ENCODE data around the gene SEMA4G.

Gene SEMA4G

DNA sequence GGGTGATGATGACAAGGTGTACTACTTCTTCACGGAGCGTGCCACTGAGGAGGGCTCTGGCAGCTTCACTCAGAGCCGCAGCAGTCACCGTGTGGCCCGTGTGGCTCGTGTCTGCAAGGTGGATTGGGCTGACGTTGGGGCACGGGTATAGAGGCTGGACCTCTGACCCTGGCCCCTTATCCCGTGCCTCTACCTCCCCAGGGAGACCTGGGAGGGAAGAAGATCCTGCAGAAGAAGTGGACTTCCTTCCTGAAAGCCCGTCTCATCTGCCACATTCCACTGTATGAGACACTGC, 9.5 kb downstream of the SEMA4G start:
- H3K27ac ChIP-seq = no peak overlapping the region
- no peak for TF ChIP-seq ZFX (IDR thresholded peaks at IDR 0.05)

DNA sequence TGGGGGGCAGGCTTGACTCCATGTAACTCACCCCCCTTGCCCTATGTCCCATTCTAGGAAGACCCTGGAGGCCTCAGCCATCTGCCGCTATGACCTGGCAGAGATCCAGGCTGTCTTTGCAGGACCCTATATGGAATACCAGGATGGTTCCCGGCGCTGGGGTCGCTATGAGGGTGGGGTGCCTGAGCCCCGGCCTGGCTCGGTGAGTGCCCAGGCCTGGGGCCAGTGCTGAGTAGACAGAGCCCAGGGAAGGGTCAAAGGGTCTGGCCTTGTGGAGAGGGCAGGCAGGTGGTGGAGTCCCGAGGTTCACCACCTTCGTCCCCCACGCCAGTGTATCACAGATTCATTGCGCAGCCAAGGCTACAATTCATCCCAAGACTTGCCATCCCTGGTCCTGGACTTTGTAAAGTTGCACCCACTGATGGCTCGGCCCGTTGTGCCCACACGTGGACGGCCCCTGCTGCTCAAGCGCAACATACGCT, 10.5 kb downstream of the SEMA4G start:
- TF ChIP-seq CTCF (conservative IDR thresholded peaks at IDR 0.05) (no peak), ZFX (IDR thresholded peaks at IDR 0.05) (no peak)
- H3K27ac ChIP-seq = no peak overlapping the region

DNA sequence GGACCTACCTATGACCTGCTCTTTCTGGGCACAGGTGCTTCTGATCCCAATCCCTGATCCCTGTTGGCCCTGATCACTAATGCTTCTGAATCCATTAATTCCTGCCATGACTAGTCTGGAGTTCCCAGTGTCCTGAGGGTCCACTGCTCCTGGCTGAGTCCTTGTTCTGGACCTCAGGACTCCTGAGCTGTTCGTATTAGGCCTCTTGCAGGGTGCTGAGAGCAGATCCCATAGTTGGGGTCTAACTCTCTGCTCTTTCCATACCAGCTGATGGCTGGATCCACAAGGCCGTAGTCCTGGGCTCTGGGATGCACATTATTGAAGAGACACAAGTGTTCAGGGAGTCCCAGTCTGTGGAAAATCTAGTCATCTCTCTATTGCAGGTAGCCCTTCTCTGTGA, 11.0 kb downstream of the SEMA4G start:
- TF ChIP-seq ZFX (IDR thresholded peaks at IDR 0.05) (no peak), CTCF (conservative IDR thresholded peaks at IDR 0.05) (no peak)
- H3K27ac ChIP-seq = no peak overlapping the region

GRCh38 chr10:100980711-100981110, 11.4 kb downstream of the SEMA4G start:
- TF ChIP-seq CTCF (conservative IDR thresholded peaks at IDR 0.05) (no peak), ZFX (IDR thresholded peaks at IDR 0.05) (no peak)
- no peak overlapping the region for H3K27ac ChIP-seq

DNA sequence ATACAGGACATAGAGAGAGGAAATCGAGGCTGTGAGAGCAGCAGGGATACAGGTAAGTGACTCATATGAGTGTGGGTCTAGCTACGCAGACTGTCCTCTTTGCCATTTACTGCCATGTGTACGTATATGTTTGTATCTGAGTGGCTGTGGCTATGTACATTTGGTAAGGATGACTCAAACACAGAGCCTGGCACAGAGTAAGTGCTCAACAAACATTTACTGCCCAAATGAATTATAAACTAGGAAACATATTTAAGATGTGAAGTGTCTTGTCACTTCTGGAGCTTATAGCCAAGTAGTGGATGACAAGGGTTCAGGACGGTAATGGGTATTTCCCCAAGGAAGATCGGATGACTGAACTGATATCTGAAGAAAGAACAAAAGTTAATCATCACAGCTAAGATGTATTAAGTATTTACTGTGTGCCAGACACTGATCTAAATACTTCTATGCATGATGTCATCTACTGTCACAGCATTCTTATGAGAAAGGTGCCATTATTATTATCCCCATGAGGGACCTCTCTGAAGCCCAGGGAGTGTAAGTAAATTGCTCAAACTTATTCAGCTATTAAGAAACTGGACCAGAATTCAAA, 12.0 kb downstream of the SEMA4G start:
- TF ChIP-seq ZFX (IDR thresholded peaks at IDR 0.05) (no peak), CTCF (conservative IDR thresholded peaks at IDR 0.05) (no peak)
- H3K27ac ChIP-seq = no peak overlapping the region

- TF ChIP-seq CTCF (conservative IDR thresholded peaks at IDR 0.05) = no peak
- no peak for TF ChIP-seq ZFX (IDR thresholded peaks at IDR 0.05)
- H3K27ac ChIP-seq = no peak overlapping the region
Observed at GRCh38 chr10:100982916-100983830, 13.9 kb downstream of the SEMA4G start.

DNA sequence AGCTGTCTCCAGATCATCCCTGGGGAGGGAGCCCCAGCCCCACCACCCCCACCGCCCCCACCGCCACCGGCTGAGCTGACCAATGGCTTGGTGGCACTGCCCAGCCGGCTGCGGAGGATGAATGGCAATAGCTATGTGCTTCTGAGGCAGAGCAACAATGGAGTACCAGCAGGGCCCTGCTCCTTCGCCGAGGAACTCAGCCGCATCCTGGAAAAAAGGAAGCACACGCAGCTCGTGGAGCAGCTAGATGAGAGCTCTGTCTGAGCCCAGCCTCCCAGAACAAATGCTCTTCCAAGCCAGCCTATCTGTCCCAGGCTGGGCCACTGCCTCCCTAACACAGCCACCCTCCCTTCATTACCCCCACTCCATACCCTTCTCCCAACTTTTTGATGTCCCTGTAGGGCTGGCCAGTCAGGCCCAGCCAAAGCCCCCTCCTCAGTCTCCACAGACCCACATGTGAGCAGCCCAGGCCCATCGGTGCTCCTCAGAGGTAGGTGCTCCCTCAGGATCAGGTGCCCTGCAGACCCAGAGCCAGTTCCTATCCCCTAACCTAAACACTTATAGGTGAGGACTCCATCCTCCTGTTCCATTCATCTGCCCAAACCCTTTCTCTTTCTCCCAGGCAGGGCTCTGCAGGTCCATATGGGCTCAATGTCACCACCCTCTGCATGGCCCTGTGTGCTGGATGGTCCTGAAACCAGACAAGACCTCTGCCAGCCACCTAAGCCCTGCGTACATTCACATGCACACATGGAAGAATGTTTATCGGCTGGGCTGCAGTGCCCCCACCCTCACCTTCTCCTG, 14.8 kb downstream of the SEMA4G start:
- TF ChIP-seq ZFX (IDR thresholded peaks at IDR 0.05) (no peak), CTCF (conservative IDR thresholded peaks at IDR 0.05) (no peak)
- no peak overlapping the region for H3K27ac ChIP-seq

Data from C4-2B (cell line).